NCI-H82 treated with DMSO at 0.1 percent for 48 hours (cell line): ENCODE data around the gene TTYH3.
"Not testable (repeated sequence)": the region's sequence is repeated elsewhere in the genome, so short reads cannot be mapped to it uniquely, and the experiment has no call there.

Experiments used
- DNase-seq: peaks from one replicate; lab custom pipeline; 2025; ENCODE audit not compliant: unreplicated experiment; lab: John Stamatoyannopoulos, UW

Gene TTYH3

DNA sequence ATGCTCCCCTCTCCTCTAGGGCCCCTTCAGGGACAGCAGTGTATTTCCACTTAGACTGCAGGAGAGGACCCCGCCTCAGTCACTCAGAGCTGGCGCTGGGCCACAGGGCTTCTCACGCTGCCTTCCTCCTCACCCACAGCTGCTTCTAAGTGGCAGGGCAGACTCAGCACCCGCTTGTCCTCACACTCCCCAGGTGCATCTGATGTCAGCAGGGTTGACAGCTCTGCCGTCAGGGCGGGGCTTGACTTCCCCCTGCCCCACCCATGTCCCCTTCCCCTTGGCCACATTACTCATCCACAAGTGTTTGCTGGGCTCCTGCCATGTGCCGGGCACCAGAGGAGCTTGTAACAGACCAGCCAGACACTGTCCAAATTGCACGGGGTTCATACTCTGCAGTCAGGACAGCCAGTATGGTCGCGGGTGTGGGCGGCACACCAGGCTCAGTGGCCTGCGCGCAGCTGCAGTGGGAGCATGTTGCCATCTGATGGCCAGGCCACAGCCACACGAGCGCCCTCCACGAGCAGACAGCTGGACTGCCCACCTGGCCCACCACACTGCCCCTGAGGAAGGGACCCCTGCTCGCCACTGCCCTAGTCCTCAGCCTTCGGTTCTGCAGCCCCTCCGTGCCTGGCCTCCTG is 29.3 kb upstream of the TTYH3 start:
- DNase-seq = no peak

DNA sequence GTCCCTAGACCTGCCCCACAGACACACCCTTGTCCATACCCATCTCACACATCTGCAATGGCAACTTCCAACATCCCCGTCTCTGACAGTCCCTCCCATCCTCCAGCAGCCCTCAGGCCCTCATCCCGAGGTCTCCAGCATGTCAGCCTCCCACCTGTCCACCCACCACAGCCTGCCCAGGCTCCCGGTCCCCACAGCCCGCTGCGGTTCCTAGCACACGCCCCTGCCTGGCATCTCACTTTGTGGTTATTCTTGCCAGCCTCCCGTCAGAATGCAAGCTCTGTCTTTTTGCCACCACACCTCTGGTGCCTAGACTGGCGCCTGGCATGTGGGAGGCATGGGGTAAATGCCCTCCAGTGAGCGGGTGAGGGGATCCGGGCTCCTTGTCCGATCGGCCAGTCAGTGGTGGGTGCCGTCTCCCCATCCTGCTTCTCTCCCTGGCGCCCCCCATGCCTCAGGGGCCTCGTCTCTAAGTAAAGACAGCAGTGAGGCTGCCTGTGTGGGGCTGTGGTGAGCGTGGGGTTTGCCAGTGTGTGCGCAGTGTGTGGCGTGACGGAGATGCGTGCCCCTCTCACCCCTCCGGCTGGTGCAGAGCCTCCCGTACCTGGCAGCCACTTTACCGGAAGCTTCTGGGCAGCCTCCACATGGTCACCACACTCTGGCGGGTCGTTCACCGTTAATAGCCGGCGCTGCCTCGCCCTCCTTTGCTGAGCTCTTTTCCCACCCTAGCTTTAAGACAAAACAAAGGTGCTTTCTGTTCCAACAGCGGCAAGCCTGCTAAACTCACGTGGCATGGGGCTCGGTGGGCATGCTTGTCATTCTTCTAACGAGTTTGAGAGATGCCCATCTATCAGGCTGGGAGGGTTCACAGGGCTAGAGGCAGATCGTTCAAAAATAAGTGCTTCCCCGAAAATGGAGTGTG is 28.5 kb upstream of the TTYH3 start:
- DNase-seq = no peak

- no peak for DNase-seq
These were observed 27.1 kb upstream of the TTYH3 start for GRCh38 chr7:2604608-2605174.

DNA sequence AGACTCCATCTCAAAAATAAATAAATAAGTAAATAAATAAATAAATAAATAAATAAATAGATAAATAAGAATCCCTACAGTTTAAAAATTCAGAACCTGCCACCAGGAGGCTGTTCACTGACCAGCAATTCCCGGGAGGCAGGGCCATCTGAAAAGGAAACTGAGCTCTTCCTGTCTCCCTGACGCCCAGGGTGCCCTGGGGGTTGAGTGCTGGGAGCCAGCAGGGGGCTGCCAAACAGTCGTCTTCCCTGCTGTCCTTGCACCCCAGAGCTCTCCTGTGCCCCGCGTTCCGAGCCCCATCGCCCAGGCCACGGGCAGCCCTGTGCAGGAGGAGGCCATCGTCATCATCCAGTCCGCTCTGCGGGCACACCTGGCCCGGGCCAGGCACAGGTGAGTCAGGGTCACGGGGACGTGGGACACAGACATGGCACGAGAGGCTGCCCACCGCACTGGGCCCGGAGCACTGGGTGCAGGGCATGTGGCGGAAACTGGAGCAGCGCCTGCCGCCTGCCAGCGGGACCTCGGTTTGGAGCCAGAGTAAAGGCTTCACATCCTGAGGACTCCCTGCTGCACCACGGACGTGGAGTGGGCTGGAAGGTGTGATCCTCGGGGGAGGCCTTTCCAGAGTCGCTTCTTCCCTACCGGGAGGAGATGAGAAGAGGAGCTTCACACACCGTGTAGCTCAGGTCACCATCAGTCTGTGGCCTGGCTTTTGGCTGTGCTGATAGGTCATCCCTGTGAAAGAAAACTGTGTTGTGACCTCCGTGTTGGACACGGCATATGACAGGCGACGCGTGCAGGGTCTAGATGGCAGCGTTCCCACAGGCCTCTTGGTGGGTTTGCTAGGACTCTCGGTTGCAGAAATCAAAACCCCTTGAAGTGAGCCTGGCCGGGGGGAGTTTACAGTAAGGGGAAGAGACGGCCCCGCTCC is 25.9 kb upstream of the TTYH3 start:
- DNase-seq = no peak

- DNase-seq = no peak
These were observed 25.2 kb upstream of the TTYH3 start for GRCh38 chr7:2606539-2606936.

GRCh38 chr7:2607122-2607922 is 24.5 kb upstream of the TTYH3 start:
- no peak for DNase-seq

- DNase-seq = no peak
These were observed 23.6 kb upstream of the TTYH3 start for GRCh38 chr7:2607923-2608904.

- DNase-seq = no peak
These were observed 22.8 kb upstream of the TTYH3 start for GRCh38 chr7:2608921-2609411.

GRCh38 chr7:2609646-2610045 is 22.1 kb upstream of the TTYH3 start:
- not testable (repeated sequence) for DNase-seq

- no peak for DNase-seq
These were observed 21.3 kb upstream of the TTYH3 start for GRCh38 chr7:2610466-2610865.

DNA sequence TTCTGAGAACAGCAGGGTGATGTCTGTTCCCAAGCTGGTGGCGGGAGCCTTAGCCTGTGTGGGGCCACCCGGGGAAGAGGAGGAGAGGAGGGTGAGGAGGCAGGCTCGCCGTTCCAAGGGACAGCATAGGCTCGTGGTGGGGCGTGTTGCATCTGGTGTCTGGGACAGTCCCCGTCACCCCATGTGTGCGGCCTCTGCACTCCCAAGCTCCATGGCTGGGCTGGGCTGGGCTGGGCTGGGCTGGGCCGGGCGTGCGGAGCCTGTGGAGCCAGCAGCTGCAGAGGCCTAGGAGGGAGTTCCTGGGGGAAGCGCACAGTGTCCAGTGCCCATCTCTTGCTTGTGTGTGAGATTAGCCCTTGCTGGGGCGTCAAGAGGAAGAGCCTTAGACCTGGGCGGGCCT is 20.9 kb upstream of the TTYH3 start:
- no peak for DNase-seq

- no peak for DNase-seq
These were observed 20.4 kb upstream of the TTYH3 start for GRCh38 chr7:2611401-2611800.

- no peak for DNase-seq
These were observed 19.9 kb upstream of the TTYH3 start for GRCh38 chr7:2611922-2612321.

DNA sequence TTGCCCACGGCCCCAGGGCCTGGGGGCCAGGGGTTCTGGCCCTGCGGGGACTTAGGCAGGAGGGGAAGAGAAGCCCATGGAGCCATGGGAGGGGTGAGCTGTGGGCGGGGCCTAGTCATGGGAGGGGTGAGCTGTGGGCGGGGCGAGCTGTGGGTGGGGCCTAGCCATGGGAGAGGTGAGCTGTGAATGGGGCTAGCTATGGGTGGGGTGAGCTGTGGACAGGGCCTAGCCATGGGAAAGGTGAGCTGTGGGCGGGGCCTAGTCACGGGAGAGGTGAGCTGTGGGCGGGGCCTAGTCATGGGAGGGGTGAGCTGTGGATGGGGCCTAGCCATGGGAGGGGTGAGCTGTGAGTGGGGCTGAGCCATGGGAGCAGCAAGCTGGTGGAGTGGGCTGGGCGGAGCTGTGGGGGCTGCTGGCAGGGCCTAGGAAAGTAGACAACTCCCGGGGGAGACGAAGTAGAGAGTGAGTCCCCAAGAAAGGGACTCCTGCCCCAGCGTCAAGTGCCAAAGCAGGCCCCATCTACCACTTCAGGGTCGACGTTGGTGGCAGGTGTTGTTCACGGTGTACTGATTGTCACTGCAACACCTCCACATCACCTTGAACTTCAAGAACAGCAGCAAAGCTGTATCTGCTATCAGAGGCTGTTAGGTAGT is 19.2 kb upstream of the TTYH3 start:
- no peak for DNase-seq

DNA sequence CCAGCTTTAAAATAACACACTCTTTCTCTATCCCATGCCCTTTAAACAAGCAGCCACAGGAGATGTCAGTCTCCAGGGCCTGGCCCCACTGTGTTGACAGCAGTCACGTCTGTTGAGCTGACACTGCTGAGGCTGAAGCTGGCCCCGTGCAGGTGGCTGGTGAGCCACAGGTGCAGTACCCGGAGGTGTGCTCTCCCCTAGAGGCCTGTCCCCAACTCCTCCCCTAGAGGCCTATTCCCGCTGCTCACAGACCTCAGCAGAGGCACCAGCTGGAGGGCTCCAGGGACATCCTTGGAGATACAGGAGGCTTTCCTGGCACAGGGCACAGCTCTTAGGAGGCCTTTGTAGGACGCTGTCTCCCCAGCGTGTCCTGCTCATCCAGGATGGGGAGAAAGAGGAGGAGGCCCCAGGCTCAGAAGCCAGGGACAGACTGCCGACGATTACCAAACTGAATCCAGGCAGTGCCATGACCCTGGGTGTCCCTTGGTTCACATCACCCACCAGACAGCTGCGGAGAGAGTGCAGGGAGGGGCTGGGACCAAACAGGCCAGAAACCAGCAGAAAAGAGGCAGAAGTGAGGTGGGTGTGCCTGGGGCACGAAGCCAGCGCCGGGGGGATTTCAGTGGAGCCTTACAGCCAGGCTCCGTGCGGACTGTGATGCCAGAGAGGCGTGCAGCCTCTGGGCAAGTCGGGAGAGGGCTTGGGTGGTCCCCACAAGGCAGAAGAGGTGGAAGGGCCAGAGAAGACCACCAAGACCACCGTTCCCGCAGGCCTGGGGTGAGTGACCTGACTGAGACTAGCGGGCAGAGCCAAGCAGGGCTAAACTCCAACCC is 18.5 kb upstream of the TTYH3 start:
- DNase-seq = no peak

DNA sequence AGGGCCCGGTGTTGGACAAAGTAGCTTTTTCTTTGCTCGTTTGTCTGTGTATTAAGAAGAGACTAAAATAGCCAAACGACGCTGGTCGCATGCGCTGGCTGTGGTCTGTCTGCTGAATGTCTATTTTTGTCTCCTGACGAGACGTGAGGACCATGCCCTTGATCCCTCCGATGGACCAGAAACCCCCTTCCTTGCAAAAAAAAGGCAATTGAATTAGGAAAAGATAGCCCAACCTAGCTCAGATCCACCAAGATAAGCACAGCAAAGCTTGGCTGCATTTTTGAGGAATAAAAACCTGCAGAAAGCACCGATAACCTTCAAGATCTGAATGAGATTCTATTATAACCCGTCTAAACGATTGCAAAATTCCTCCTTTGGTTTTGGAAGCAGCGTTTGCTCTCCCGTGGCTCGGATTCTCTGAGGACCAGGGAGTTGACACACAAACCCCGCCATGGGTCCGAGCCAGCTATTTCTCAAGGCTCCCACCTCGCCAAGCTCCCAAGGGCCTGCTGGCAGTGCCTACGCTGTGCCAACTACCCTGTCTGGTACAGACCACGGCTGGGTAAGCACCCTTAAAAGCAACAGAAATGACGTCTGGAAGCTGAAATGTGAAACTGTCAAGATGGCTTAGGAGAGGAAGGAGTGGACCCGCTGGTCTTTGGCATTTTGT is 17.7 kb upstream of the TTYH3 start:
- DNase-seq = no peak
